HG03159 (cell line): ENCODE results near the gene TCP11L2.

ENCODE experiments used
- ATAC-seq: cut with Tn5 transposase; IDR thresholded peaks from one replicate; pipeline ENCODE4 v1.9.1; 2021; ENCODE audit warnings: mild to moderate bottlenecking, moderate library complexity; ENCODE audit not compliant: unreplicated experiment

TCP11L2 gene

DNA sequence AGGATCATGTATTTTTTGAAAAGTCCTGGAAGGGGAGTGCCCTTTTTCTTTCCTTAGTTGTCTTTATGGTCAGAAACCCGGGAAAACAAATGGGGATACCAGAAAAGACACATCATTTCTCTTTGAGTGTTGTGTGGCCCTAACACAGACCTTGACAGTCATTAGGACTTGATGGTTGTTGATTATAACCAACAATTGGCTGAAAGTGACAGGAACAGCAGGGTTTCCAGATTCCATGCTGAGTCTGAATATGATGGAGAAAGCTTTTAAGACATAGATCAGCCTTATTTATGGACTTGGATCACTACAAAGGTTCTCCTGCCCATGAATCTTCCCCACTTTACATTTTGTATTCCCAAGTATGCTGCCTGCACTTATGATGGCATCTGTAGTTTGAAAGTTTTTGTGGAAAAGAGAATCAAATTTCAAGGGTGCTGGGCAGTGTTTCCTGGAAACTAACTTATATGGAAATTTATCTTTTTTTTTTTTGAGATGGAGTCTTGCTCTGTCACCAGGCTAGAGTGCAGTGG is 85.4 kb downstream of the TCP11L2 start:
- no peak for ATAC-seq

DNA sequence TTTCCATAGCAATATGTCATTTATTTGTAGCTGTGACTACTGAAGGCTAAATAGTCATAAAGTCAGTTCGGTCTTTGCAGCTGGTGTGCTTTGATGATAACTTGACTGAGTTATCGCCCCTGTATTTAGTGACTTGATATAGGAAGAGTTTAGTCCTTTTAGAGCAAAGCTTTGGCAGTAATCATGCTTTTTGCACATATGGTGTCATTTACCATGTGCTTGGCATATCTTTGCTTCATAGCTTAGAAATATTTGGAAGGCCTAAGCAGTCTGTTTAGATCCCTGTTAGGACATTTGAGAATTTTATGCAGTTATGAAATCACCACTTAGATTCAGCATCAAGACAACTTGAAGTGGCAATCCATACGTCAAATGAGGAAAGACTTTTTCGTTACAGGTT is 86.6 kb downstream of the TCP11L2 start:
- ATAC-seq, result no peak

DNA sequence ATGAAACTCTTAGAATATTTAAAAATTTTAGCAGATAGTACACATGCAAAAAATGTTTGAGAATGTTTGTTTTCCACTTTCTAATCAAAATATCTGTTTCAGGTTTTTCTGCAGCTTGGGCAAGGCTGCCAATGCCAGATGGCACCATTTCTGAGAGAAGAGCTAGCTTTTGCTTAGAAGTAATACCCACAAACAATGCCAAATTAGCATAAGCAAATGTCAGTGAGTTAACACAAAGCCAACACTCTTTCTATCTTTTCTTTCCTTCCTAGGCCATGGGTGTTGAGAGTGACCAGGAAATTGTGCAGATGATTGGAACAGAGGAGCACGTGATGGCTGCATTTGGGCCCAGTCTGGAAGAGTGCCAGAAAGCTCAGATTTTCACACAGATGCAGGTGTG is 90.2 kb downstream of the TCP11L2 start:
- no peak for ATAC-seq
